ENCODE results near the gene DCP2.

The DCP2 gene

DNA sequence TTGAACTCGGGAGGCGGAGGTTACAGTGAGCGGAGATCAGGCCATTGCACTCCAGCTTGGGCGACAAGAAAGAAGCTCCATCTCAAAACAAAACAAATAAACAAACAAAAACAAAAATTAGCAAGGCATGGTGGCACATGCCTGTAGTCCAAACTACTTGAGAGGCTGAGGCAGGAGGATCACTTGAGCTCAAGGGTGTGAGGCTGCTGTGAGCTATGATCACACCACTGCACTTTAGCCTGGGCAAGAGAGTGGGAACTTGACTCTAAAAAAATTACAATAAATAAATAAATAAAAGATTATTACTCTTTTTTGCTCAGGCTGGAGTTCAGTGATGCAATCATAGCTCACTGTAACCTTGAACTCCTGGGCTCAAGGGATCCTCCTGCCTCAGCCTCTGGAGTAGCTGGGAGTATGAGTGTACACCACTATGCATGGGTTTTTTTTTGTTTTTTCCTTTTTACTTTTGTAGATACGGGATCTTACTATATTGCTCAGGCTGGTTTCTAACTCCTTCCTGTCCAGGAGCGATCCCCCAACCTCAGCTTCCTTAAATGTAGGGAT, 9.0 kb upstream of the DCP2 start:
- DNase-seq: no peak

DNA sequence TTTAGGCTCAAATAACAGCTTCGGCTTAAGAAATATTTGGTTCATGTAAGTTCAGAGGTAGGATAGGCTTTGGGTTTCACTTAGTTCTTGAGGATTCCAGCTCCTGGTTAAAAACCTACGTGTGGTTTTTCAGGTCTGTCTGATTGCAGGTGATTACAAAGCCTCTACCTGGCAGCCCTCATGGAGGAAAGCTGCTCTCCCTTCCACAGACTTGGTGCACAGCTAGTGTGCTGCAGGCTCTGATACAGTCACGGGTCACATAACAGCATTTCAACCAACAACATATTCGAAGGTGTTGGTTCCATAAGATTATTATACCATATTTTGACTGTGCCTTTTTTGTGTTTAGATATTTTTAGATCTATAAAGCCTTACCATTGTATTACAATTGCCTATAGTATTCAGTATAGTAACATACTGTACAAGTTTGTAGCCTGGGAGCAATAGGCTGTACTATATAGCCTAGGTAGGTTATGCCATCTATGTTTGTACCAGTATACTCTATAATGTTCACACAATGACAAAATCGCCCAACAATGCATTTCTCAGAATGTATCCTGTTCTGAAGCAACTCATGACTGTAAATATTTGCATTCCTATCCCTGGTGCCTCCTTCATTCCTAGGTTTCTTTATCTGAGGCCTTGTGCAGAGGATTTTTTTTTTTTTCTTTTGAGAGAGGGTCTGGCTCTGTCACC, 8.0 kb upstream of the DCP2 start:
- no peak for DNase-seq

DNA sequence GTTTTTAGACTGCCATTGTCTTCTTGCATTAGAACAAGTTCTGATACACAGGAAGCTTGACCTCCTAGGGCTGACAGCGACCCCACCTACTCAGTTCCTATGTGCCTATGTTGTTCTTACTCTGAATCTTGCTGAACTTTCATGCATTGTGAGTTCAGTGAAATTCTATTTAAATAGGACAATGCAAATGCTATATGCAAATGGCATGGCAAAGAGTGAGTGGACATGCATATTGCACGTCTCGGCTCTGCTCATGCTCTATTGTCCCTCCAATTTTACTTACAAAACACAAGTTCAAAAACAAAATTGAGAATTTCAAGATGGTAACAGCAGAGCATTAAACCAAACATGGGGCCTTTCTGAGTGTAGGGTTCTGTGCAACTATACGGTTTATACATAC, 5.3 kb upstream of the DCP2 start:
- no peak for DNase-seq

DNA sequence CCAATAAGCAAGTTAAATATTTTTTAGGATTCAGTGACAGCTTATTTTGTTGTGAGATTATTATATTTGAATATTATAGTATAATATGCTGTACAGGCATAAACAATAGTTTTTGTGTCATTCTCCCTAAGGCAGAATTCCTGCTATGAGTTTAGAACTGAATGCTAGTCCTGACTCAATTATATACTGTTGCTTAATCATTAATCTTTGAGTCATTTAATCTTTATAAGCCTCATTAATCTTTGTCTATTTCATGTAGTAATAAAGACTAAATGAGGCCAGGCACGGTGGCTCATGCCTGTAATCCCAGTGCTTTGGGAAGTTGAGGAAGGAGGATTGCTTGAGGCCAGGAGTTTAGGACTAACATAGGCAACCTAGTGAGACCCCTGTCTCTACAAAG, 3.6 kb upstream of the DCP2 start:
- DNase-seq: no peak

DNA sequence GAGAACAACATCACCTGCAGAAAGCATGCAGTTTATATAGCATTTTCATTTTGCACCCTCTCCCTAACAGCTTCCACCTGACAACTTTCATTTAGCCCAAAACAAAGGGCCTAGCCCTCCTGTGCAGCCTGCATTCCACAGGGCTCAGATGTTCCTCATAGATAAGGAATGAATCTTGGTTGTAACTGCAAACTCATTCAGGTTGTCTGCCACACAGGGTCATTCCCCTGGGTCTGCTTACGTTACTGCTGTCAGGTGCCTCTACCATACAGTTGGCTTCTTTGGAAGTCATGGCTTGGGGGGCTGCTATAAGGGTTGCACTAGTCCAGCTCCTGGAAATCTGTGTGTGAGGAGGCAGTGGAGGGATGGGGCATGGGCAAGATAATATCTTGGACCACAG, 2.7 kb upstream of the DCP2 start:
- no peak for DNase-seq

DNA sequence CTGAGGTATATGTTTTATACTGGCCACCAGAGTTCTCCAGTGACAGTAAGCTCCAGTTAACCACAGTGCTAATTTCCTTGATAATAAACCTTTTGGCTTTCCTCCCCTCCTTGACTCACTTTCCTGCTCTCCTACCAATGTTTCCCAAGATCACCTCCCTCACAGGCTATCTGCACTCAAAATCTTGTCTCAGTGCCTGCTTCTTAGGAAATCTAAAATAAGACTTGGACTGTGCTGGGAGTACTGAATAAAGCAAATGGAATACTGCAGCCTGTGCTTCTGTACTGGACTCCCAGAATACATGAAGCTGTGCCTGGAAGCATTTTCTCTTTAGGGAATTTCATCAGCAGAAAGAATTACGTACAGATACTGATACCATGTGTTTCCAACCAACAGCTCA, 1.7 kb upstream of the DCP2 start:
- no peak for DNase-seq

DNA sequence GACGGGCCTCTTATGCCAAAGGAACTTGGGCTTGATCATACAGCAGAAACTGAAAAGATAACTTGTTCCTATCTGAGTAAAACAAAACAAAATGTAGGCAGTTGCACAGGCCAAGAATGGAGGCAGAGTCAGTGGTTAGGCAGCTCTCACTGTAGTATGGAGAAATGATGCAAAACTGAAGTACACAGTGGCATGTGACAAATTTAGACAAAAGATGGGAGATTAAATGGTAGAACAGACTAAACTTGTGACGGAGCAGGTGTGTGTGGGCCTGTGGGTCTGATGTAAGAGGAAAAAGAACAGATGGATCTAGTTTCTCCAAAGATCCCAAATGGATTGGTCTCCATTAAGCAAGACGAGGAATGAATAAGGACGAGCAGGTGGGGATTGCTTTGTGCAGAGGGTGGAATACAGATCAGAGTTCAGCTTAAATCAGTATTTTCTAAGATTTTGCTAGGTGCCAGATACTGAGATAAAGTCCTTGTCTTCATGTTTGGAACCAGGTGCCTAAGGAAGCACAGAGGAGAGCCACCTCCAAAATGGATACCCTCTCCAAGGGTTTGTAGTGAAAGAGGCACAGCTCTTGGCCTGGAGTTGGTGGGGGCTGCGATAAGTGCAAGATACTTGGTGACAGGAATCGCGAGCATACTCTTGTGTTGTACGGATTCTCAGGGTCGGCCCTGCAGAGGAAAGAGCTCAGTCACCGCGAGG, 722 bp upstream of the DCP2 start:
- DNase-seq: no peak

DNA sequence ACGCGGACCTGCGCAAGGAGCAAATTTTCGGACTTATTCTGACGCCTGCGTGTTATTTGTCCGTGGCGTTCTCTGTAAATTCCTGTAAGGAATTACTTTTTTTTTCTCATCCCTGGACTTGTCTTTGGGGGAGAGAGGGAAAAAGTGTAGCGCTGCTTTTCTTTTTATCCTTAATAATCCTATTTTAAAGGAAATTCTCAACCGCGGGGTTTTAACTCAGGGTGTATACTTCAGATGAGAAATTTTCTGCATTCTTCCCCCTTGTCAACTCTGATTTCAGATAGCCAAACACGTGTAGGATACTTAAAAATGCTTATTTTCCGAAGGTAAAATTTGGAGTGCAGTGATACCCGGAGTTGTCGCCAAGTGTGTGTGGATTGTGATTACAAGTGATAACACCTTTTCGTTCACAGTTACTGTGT, 853 bp downstream of the DCP2 start:
- DNase-seq: no peak

DNA sequence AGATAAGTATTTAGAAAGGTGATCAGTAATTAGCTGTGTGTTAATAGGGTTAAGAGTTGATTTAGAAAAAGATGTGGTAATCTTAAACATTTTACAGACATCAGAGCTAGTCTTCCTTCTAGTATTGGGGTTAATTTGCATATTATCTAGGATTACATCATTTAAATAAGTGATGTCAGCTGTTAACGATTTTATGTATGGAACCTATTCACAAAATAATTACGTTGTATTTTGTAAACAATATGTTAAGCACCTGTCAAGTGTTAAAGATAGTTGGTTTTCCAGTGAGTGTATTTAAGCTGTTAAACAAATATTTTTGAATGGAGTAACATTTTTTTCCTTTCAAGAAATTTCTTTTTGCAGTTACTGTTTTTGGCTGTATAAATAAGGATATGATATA, 2.2 kb downstream of the DCP2 start:
- DNase-seq: no peak

DNA sequence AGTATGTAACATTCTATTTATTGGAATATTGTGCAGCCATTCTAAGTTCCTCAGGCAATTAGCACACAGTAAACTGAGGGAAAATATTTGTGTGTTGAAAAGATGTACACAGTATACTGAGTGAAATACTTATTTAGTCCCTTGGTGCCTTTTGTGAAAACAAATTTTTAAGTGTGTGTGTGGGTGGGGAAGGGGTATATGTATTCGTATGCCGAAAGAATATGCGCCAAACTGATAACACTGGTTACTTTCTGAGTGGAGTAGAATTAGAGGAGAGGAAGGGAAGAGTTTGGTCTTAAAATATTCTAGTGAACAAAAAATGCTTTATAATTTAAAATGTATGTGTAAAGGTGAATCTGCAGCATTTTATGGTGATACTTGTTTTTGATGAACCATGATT, 3.1 kb downstream of the DCP2 start:
- no peak for DNase-seq

DNA sequence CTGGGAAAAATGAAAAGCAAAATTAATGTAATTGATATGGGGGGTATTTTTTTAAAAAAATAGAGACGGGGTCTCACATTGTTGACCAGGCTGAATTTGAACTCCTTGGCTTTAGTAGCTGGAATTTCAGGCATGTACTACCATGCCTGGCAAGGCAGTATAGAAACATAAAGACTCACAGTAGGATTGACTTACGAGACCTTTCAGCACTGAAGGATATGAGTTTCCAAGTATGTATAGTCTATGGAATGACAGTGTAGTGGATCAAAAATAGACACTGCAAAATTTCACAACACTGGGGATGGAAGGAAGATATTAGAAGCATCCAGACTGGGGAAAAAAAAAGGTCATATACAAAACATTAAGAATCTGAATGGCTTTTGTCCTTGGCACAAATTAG, 6.8 kb downstream of the DCP2 start:
- no peak for DNase-seq

DNA sequence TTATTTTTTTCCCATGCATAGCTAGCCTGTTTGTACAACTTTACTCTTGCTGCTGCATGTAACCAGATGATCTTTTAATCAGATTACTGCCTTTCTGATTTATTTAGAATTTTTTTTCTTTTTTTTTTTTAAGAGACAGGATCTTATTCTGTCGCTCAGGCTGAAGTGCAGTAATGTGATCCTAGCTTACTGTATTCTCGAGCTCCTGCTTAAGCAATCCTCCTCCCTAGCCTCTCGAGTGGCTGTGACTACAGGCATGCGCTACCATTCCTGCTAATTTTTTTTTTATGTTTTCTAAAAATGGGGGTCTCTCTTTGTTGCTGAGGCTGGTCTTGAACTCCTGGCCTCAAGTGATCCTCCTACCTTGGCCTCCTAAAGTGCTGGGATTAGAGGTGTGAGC, 9.6 kb downstream of the DCP2 start:
- DNase-seq: no peak

DNA sequence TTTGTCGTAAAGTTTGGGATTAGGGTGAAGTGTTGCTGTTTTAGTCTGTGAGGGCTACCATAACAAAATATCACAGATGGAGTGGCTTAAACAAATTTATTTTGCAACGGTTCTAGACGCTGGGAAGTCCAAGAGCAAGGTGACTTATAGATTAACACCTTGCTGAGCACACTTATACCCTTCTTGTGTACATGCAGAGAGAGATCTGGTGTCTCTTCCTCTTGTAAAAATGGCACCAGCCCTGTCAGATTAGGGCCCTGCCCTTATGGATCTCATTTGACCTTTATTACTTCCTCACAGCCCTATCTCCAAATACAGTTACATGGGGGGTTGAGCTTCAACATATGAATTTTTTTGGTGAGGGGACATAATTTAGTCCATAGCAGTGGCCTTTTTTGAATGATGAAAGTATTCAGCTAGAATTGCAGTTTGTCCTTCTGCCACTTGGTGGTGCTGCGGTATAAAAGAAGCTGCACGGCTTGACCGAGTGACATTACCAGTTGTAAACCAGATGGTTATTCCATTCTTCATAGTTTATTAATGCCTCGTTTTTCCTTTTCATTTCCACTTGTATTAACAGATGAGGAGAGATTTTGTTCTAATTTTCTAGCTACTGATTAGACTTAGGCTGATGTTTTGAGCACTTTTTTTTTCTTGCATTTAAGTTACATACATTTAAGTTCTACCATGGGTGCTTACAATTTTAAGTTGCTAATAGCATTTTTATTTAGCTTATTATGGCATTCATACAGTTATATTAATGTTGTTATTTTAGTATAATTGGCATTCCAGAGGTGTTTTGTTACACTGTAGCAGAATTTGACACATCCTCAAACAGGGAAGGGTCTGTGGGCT, 19.4 kb downstream of the DCP2 start:
- DNase-seq: peak; percentile 79

DNA sequence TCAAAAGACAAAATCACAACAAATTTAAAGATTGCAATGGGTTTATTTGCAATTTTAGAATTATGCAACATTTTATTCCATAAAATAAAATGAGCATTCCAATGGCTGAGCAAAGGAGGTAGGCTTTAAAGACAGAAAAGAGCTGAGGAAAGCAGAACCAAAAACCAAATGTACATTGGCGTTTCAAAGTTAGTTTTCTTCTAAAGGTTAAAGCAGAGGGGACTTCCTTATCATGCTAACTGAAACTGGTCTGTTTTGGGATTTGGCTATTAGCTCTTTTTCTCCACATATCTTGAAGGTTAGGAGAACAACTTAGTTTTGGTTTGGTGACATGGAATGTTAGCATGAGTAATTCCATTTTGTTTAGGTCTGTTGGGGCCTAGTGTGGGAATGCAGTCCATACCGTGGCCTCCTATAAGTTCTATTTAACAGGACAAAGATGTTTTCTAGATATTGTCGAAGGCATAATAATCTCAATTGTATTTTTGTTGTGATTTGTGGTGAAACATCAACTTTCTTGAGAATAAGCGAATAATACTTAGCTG, 20.3 kb downstream of the DCP2 start:
- no peak for DNase-seq

DNA sequence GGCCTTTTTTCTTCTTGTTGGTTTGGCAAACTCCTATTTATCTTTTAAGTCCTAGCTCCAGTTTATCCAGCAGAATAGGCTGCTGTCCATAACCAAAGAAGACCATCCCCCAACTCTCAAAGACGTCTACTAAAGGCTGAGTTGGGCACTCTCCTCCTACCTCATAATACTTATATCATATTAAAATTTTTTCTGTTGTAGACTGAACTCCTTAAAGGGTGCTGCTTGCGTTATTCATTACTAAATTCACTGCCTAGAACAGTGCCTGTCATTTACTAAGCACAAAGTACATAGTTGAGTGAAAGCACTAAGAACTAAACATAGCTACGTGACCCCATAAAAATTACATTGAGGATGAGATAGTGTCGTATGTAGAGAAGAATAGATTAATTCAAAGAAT, 21.7 kb downstream of the DCP2 start:
- DNase-seq: no peak

DNA sequence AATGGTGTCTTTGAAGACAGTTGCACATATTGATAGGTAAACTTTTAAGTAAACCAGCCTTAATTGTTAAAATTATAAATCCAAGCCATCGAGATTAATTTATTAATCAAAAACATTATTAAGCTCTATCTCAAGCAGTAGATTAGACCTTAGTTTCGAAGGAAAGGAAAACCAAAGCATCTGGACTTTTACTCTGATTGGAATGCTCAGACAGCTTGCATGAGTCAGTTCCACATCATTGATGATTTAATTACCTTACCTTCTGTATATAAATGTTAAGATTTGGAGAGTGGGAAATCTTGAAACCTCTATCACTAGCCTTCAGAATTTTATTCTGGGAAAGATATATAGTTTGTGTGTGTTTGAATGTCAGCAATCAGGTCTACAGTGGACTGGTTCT, 23.9 kb downstream of the DCP2 start:
- DNase-seq: no peak

DNA sequence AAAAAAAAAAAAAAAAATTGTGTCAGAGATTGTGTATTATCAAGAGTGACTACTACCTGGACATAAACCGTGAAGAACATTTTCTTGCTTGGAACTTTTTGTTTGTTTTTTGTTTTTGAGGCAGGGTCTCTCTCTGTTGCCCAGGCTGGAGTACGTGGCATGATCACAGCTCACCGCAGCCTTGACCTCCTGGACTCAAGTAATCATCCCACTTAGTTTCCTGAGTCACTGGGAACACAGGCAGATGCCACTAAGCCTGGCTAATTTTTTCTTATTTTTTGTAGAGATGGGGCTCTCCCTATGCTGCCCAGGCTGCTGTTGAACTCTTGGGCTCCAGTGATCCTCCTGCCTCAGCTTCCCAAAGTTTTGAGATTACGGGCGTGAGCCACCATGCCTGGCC, 25.8 kb downstream of the DCP2 start:
- no peak for DNase-seq

DNA sequence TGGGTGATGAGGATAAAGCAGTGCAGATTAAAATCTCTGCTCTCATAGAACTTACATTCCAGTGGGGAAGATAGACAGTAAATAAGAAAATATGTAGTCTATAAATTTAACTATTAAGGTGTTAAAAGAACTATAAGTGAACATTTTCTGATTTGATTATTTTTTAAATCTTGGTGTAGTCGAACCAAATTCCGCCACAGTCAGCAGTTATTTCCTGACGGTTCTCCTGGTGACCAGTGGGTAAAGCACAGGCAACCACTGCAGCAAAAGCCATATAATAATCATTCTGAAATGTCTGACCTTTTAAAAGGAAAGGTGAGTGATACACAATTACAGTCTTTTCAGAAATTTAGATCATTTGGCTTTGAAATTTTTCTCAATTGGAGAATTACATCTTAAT, 27.2 kb downstream of the DCP2 start:
- no peak for DNase-seq

DNA sequence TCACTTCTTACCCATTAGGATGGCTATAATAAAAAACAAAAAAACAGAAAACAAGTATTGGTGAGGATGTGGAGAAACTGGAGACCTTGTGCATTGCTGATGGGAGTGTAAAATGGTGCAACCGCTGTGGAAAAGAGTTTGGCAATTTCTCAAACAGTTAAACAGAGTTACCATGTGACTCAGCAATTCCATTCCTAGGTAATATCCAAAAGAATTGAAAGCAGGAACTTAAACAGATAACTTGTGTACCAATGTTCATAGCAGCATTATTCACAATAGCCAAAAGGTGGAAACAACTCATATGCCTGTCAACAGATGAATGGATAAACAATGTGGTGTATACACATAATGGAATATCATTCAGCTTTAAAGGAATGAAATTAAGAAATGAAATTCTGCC, 28.9 kb downstream of the DCP2 start:
- DNase-seq: no peak

DNA sequence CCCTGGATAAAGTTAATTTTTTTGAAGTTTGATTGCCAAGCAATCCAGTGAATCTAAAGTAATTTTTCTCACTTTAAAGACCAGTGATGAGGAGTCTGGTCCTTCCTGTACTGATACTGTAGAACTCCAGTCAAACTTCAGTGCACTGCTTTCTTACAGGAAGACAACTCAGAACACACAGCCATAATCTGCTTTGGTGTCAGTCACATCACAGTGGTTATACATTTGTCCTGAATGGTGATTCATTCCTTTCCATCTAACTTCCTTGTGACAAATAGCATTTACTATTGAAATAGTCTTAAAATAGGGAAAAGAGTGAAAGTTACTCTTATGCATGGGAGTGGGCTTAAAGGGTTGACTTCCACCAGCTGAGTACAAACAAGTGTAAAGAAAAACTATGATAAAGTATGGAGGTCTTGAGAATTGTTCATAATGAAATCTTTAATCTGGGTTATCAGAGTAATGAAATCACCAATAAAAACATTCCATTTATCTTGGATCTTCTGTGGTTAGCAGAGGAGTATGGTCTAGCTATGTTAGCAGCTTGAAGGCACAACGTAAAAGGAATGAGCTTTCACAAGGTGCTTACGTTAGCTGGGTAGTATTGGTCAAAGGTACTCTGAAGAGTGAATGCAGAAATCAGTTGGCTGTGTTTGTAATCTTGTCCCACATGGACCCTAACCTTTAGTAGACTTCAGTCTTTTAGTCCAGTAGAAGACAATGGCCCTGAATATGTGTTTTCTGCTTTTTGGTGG, 41.5 kb downstream of the DCP2 start:
- DNase-seq: no peak

DNA sequence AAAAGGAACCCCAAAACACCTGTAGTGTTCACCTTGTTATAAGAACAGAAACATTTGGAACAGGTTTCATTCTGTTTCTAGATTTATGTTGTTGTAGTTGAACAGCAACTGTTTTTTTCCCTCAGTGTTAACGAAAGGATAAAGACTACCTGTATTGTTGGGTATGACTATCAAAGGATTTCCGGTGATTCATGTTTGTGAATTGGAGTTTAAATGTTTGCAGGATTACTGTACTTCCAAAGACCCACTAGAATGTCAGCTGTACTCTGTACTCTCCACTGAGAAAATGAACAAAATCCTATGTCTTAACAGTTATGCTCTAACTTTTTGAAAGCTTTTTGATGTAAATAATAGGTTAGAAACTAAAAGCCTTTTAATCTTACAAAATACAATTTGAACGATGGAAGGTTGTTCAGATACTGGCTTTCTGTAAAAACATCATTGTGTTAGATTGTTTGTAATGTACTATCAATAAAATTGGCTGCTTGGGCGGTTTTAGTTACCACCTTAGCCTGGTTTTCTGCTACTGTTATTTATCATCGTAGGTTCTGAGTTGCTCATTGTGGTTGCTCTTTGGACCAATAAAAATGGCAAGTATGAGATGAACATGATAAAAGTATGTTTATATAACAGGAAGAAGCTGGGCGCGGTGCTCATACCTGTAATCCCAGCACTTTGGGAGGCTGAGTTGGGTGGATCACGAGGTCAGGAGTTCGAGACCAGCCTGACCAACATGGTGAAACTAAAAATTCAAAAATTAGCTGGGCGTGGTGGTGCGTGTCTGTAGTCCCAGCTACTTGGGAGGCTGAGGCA, 44.1 kb downstream of the DCP2 start:
- DNase-seq: no peak

DNA sequence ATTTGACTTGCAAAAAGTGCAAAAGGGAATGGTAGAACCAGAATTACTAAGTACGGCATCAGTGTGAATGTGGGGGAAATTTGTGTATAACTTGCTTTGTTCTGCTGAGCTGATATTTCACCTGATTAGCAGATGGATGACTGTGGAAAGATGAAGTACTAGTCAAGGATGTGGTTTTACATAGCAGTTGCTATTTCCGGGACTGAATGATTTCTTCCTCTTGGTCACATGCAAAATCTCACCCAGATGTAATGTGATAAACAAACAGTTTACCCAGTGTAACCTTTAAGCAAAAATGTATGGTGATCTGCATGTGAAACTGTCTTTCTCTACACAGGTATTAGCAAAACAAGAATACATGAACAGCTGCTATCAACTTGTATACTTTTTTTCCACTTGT, 46.1 kb downstream of the DCP2 start:
- no peak for DNase-seq

Data from CD4-positive, alpha-beta T cell treated with Interleukin-6 for 4 hours (primary cell).